HepG2 (cell line): Measurements from ENCODE around the gene GTPBP6.

ENCODE experiments used
- ARID2 ChIP-seq: sonication (generic); formaldehyde crosslinking; IDR thresholded peaks from 2 replicates; pipeline ENCODE4 v1.8.1; 2022; ENCODE audit warnings: mild to moderate bottlenecking, missing genetic modification reagents, borderline replicate concordance
- GABPB1 ChIP-seq: IDR thresholded peaks from 2 replicates; pipeline ENCODE4 v1.6.1; 2016; ENCODE audit warnings: mild to moderate bottlenecking, missing genetic modification reagents, moderate library complexity, missing compliant biosample characterization
- POLR2G ChIP-seq: fragments of 200-400 bp; formaldehyde crosslinking; IDR thresholded peaks from 2 replicates; pipeline ENCODE4 v1.6.1; 2018; ENCODE audit warnings: mild to moderate bottlenecking, low read depth, low read length, moderate library complexity
- RBAK ChIP-seq: sonication (generic); formaldehyde crosslinking; IDR thresholded peaks from 2 replicates; pipeline ENCODE4 v1.5.1; 2020; ENCODE audit warnings: mild to moderate bottlenecking, missing genetic modification reagents
- SOX6 ChIP-seq, 2 experiments: fragments of 450-650 bp in 1 of 2; sonication (generic) in 1 of 2; formaldehyde crosslinking in 1 of 2; IDR thresholded peaks; 2 replicates each; pipeline versions ENCODE4 v1.4.0 to v1.6.1; 2017 to 2020; ENCODE audit warnings: antibody characterized with exemption in 1 of 2, mild to moderate bottlenecking in 1 of 2, missing genetic modification reagents in 1 of 2
- ZNF274 ChIP-seq: sonication (generic); formaldehyde crosslinking; IDR thresholded peaks from 2 replicates; pipeline ENCODE4 v1.5.1; 2020; ENCODE audit warnings: mild to moderate bottlenecking, missing genetic modification reagents
- ZSCAN22 ChIP-seq: sonication (generic); formaldehyde crosslinking; IDR thresholded peaks from 2 replicates; pipeline ENCODE4 v1.4.0; 2020; ENCODE audit warnings: mild to moderate bottlenecking, missing genetic modification reagents
- TF ChIP-seq, protein P1 (sequence below): sonication (generic); formaldehyde crosslinking; IDR thresholded peaks from 2 replicates; pipeline ENCODE4 v1.5.0; 2020; ENCODE audit warnings: mild to moderate bottlenecking, missing genetic modification reagents, moderate library complexity
- TF ChIP-seq, protein P2 (sequence below): sonication (generic); formaldehyde crosslinking; IDR thresholded peaks from 2 replicates; pipeline ENCODE4 v1.8.0; 2022; ENCODE audit warnings: missing genetic modification reagents, mild to moderate bottlenecking, borderline replicate concordance

- TF ChIP-seq POLR2G (no peak), RBAK (CRISPR knock-in tag) (no peak), SOX6 (IDR thresholded peaks at IDR 0.05) (no peak), SOX6 (CRISPR knock-in tag; IDR thresholded peaks at IDR 0.05) (no peak), ZNF274 (CRISPR knock-in tag) (no peak), ARID2 (CRISPR knock-in tag) (no peak), GABPB1 (CRISPR knock-in tag) (no peak; the same call in 1 of the 2 replicates), ZSCAN22 (no peak)
- TF ChIP-seq, protein P1, sequence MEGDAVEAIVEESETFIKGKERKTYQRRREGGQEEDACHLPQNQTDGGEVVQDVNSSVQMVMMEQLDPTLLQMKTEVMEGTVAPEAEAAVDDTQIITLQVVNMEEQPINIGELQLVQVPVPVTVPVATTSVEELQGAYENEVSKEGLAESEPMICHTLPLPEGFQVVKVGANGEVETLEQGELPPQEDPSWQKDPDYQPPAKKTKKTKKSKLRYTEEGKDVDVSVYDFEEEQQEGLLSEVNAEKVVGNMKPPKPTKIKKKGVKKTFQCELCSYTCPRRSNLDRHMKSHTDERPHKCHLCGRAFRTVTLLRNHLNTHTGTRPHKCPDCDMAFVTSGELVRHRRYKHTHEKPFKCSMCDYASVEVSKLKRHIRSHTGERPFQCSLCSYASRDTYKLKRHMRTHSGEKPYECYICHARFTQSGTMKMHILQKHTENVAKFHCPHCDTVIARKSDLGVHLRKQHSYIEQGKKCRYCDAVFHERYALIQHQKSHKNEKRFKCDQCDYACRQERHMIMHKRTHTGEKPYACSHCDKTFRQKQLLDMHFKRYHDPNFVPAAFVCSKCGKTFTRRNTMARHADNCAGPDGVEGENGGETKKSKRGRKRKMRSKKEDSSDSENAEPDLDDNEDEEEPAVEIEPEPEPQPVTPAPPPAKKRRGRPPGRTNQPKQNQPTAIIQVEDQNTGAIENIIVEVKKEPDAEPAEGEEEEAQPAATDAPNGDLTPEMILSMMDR (CRISPR knock-in tag): no peak
- TF ChIP-seq, protein P2, sequence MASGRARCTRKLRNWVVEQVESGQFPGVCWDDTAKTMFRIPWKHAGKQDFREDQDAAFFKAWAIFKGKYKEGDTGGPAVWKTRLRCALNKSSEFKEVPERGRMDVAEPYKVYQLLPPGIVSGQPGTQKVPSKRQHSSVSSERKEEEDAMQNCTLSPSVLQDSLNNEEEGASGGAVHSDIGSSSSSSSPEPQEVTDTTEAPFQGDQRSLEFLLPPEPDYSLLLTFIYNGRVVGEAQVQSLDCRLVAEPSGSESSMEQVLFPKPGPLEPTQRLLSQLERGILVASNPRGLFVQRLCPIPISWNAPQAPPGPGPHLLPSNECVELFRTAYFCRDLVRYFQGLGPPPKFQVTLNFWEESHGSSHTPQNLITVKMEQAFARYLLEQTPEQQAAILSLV: no peak
These were observed 60.8 kb downstream of the GTPBP6 start for GRCh38 chrX:257681-258289.
